HCT116 (cell line): ENCODE data around the gene PTGDS. TPM values are rescaled to one million over a fixed set of nuclear protein-coding genes. Genes with fewer than 3 reads are reported as not detected.
"Not testable (repeated sequence)": the region's sequence is repeated elsewhere in the genome, so short reads cannot be mapped to it uniquely, and the experiment has no call there.

Experiments
- ATAC-seq: fragments of 200-7000 bp; cut with Tn5 transposase; 2 replicates; pipeline ENCODE4 v1.9.1; 2020; ENCODE audit warnings: mild to moderate bottlenecking, moderate library complexity
- BruUV-seq: library from RNA; stranded (reverse); fragments of 400-500 nt; replicated peaks from 2 replicates; lab custom pipeline; 2021; lab: Mats Ljungman, UMichigan
- CTCF ChIA-PET: fragments of 300-600 bp; sonication (Branson Sonifier 250); formaldehyde crosslinking; loops from one replicate; lab custom pipeline; 2021; ENCODE audit warnings: antibody characterized with exemption; lab: Charles Lee
- POLR2A ChIA-PET: fragments of 300-600, 350-600 bp; sonication (Branson Sonifier 250); formaldehyde crosslinking; loops from one replicate; lab custom pipeline; 2021; ENCODE audit warnings: antibody characterized with exemption; lab: Charles Lee
- RAD21 ChIA-PET, 2 experiments: fragments of 300-600 bp; sonication (Branson Sonifier 250); formaldehyde crosslinking; loops; one replicate each; lab custom pipeline; 2023; ENCODE audit warnings: low total read pairs in 2 of 2; ENCODE audit not compliant: uncharacterized antibody in 2 of 2, unreplicated experiment in 2 of 2, low non-redundant PET in 1 of 2; lab: Charles Lee
- DNase-seq: peaks from one replicate; pipeline ENCODE4 v3.0.0-alpha.2; 2010; ENCODE audit warnings: low read depth, low spot score
- H2AFZ ChIP-seq: fragments of 200-600 bp; shearing (Covaris generic), sonication (generic); 2 replicates; pipeline ENCODE4 v1.6.1; 2017; ENCODE audit warnings: low read depth, mixed run types, mixed read lengths, antibody characterized with exemption, low read length; ENCODE audit not compliant: poor library complexity, severe bottlenecking
- H3K27ac ChIP-seq: 2 replicates; pipeline ENCODE4 v1.5.1; 2012; ENCODE audit warnings: low read depth, low read length
- H3K27me3 ChIP-seq: fragments of 200-600 bp; sonication (generic); 2 replicates; pipeline ENCODE4 v1.6.1; 2016; ENCODE audit warnings: mixed run types, low read length, mixed read lengths; ENCODE audit not compliant: insufficient read depth
- H3K36me3 ChIP-seq, 2 experiments: fragments of 200-500 bp in 1 of 2; fragments of 200-600 bp in 1 of 2; sonication (Bioruptor generic) in 1 of 2; sonication (generic) in 1 of 2; 2 replicates each; pipeline versions ENCODE4 v1.5.1 to v1.6.1; 2014 to 2016; ENCODE audit warnings: low read length in 2 of 2, inconsistent platforms in 1 of 2, mixed read lengths in 1 of 2, mixed run types in 1 of 2; ENCODE audit not compliant: insufficient read depth in 2 of 2, control insufficient read depth in 1 of 2
- H3K4me1 ChIP-seq, 2 experiments: fragments of 200-600 bp in 1 of 2; sonication (generic) in 1 of 2; 2 replicates each; pipeline versions ENCODE4 v1.5.1 to v1.6.1; 2012 to 2017; ENCODE audit warnings: low read length in 2 of 2, inconsistent platforms in 1 of 2, mild to moderate bottlenecking in 1 of 2, mixed read lengths in 1 of 2, mixed run types in 1 of 2, moderate library complexity in 1 of 2; ENCODE audit not compliant: insufficient read depth in 2 of 2, control insufficient read depth in 1 of 2
- H3K4me2 ChIP-seq: fragments of 200-600 bp; sonication (generic); 2 replicates; pipeline ENCODE4 v1.6.1; 2017; ENCODE audit warnings: mixed run types, low read length, mixed read lengths
- H3K4me3 ChIP-seq, 2 experiments: fragments of 200-600 bp in 1 of 2; sonication (generic) in 1 of 2; replicated peaks in 1 of 2; 2 replicates each; pipeline ENCODE4 v1.5.1; 2011 to 2016; ENCODE audit warnings: low read length in 2 of 2, control low read depth in 1 of 2, low read depth in 1 of 2, mild to moderate bottlenecking in 1 of 2, mixed read lengths in 1 of 2, mixed run types in 1 of 2
- H3K79me2 ChIP-seq: fragments of 200-600 bp; sonication (generic); 2 replicates; pipeline ENCODE4 v1.6.1; 2017; ENCODE audit warnings: mild to moderate bottlenecking, mixed run types, low read length, moderate library complexity, mixed read lengths; ENCODE audit not compliant: insufficient read depth
- H3K9ac ChIP-seq: fragments of 200-600 bp; sonication (generic); 2 replicates; pipeline ENCODE4 v1.6.1; 2016; ENCODE audit warnings: low read length, mixed read lengths
- H3K9me2 ChIP-seq: fragments of 200-600 bp; sonication (generic), shearing (Covaris generic); 2 replicates; pipeline ENCODE4 v1.6.1; 2017; ENCODE audit warnings: mixed run types, mild to moderate bottlenecking, moderate library complexity; ENCODE audit not compliant: insufficient read depth
- H3K9me3 ChIP-seq, 2 experiments: fragments of 200-500 bp in 1 of 2; fragments of 200-600 bp in 1 of 2; sonication (Bioruptor generic) in 1 of 2; sonication (generic) in 1 of 2; 2 replicates each; pipeline ENCODE4 v1.6.1; 2014 to 2017; ENCODE audit warnings: low read length in 2 of 2, mixed read lengths in 2 of 2, inconsistent platforms in 1 of 2, low read depth in 1 of 2, mild to moderate bottlenecking in 1 of 2, mixed run types in 1 of 2, moderate library complexity in 1 of 2; ENCODE audit not compliant: control insufficient read depth in 1 of 2, insufficient read depth in 1 of 2
- H4K20me1 ChIP-seq: fragments of 200-600 bp; sonication (generic), shearing (Covaris generic); 2 replicates; pipeline ENCODE4 v1.6.1; 2017; ENCODE audit warnings: mixed run types, mild to moderate bottlenecking, moderate library complexity; ENCODE audit not compliant: insufficient read depth
- CBX3 ChIP-seq: IDR thresholded peaks from 2 replicates; pipeline ENCODE4 v1.6.1; 2012; ENCODE audit warnings: low read depth
- CEBPB ChIP-seq: IDR thresholded peaks from 2 replicates; pipeline ENCODE4 v1.6.1; 2012; ENCODE audit warnings: low read depth
- CTCF ChIP-seq, 3 experiments: fragments of 200-600 bp in 1 of 3; sonication (generic) in 1 of 3; IDR thresholded peaks in 2 of 3; conservative IDR thresholded peaks in 1 of 3; 2 replicates each; pipeline ENCODE4 v1.5.1; 2012 to 2017; ENCODE audit warnings: low read depth in 2 of 3, low read length in 2 of 3, antibody characterized with exemption in 1 of 3, borderline replicate concordance in 1 of 3, control low read depth in 1 of 3, mild to moderate bottlenecking in 1 of 3, mixed read lengths in 1 of 3, mixed run types in 1 of 3, moderate library complexity in 1 of 3; ENCODE audit not compliant: insufficient read depth in 1 of 3
- EGR1 ChIP-seq: IDR thresholded peaks from 2 replicates; pipeline ENCODE4 v1.6.1; 2012; ENCODE audit warnings: low read depth
- EZH2 ChIP-seq: fragments of 200-600 bp; sonication (generic); IDR thresholded peaks from 2 replicates; pipeline ENCODE4 v1.6.1; 2017; ENCODE audit warnings: antibody characterized with exemption, mixed run types
- JUND ChIP-seq: IDR thresholded peaks from 2 replicates; pipeline ENCODE4 v1.6.1; 2012
- MAX ChIP-seq: IDR thresholded peaks from 2 replicates; pipeline ENCODE4 v1.6.1; 2012
- REST ChIP-seq: IDR thresholded peaks from 2 replicates; pipeline ENCODE4 v1.6.1; 2012; ENCODE audit warnings: low read depth
- ZBTB33 ChIP-seq: IDR thresholded peaks from 2 replicates; pipeline ENCODE4 v1.6.1; 2011; ENCODE audit warnings: mild to moderate bottlenecking, low read length, moderate library complexity; ENCODE audit not compliant: insufficient replicate concordance; ENCODE audit errors: extremely low read depth
- intact Hi-C: fragments of 100-400 bp; cut with micrococcal nuclease; formaldehyde crosslinking; loops from 2 replicates; pipeline ENCODE4 v1.10.0; 2022
- total RNA-seq: library from RNA; stranded (reverse); gene quantifications from one replicate; pipeline ENCODE4 v1.2.1, GENCODE V29; 2021; ENCODE audit not compliant: unreplicated experiment

Gene PTGDS
- total RNA-seq, 1 experiment from 2014 or later, result 3.1 TPM

- RAD21 ChIA-PET, H3K9ac ChIP-seq, H3K9me2 ChIP-seq, H3K27ac ChIP-seq, H3K36me3 ChIP-seq, ATAC-seq, H3K4me2 ChIP-seq, H3K4me3 ChIP-seq, POLR2A ChIA-PET, H3K27me3 ChIP-seq, DNase-seq, BruUV-seq, H3K9me3 ChIP-seq, intact Hi-C loops, H2AFZ ChIP-seq, H3K79me2 ChIP-seq, H4K20me1 ChIP-seq: not testable (repeated sequence)
- H3K4me1 ChIP-seq, result peaks cover 7 to 24% of the 10 kb centered on the region in 2 experiments
- peak in 2 of 3 experiments; percentile 26 to 47; a peak in 3 of 6 replicates for TF ChIP-seq CTCF (IDR thresholded peaks at IDR 0.05 in 2 of 3, conservative IDR thresholded peaks at IDR 0.05 in 1 of 3; ENCODE audit: borderline replicate concordance in 1 of 3, insufficient read depth in 1 of 3, low read depth in 2 of 3, low read length in 2 of 3)
- CTCF ChIA-PET, result interaction anchor here (1.2 kb wide), 1 partner anchor 31 kb away, joined by 3 read pairs; no protein-coding TSS in a partner anchor
Observed at GRCh38 chr9:137004285-137004684, 27.0 kb downstream of the PTGDS start.

- Histone ChIP-seq H3K9me2 (no peaks in the 10 kb centered on the region), H2AFZ (no peak overlapping the region), H3K36me3 (peaks cover 0 to 5% of the 10 kb centered on the region in 2 experiments; a peak in 1 of 4 replicates), H3K9ac (no peak overlapping the region), H3K27ac (no peak overlapping the region), H3K4me1 (peaks cover 5 to 8% of the 10 kb centered on the region in 2 experiments), H3K9me3 (peaks cover 0 to 4% of the 10 kb centered on the region in 2 experiments; a peak in 1 of 4 replicates), H3K27me3 (no peaks in the 10 kb centered on the region), H3K79me2 (no peaks in the 10 kb centered on the region), H4K20me1 (no peaks in the 10 kb centered on the region), H3K4me2 (no peak overlapping the region), H3K4me3 (no peak overlapping the region)
- ChIA-PET CTCF (no interaction called here), POLR2A (no interaction called here), RAD21 (no interaction called here)
- DNase-seq, result no peak
- BruUV-seq, result no TSS peak
- intact Hi-C loops, result no loop called here
- 0 out of 2 replicates have a peak, but pooled peaks have one; percentile 12 for ATAC-seq
- no peak for TF ChIP-seq ZBTB33
- no peak for TF ChIP-seq CBX3
- no peak for TF ChIP-seq REST
- TF ChIP-seq EZH2, result no peak
- no peak for TF ChIP-seq JUND
- TF ChIP-seq MAX, result no peak
- TF ChIP-seq CEBPB, result no peak
- no peak for TF ChIP-seq EGR1
Observed at GRCh38 chr9:137006116-137007003, 29.1 kb downstream of the PTGDS start.
